Measurements from ENCODE around the gene SWSAP1. TPM values are rescaled to one million over a fixed set of nuclear protein-coding genes. Genes with fewer than 3 reads are reported as not detected.

SWSAP1 gene
- total RNA-seq, 1 experiment from 2014 or later: 1.4 TPM

DNA sequence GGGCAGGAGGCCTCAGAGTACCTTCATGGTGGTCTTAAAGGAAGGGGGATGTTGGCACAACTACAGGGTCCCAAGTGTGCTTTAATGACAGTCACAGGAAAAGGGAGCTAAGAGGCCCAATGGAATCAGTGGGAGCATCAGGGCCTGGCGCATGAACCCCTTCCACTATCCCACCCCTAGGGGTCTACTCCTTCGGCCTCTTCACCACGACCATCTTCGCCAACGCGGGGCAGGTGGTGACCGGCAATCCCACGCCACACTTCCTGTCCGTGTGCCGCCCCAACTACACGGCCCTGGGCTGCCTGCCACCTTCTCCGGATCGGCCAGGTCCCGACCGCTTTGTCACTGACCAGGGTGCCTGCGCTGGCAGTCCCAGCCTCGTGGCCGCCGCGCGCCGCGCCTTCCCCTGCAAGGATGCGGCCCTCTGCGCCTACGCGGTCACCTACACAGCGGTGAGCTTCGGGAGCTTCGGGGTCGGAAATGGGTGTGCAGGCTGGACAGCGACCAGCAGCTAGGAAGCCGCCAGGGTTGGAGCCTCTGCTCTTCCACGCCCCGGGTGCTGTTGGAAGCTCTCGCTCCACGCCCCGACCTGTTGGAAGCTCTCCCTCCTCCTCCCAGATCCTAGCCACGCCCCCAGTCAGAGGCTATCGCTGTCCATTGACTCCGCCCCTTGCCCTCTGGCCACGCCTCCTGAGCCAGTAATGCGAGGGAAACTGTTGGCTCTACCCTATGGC is 13.3 kb upstream of the SWSAP1 start:
- POLR2A ChIA-PET: interaction anchor here (0.8 kb wide), 1 partner anchor 14 kb away, joined by 6 read pairs; no protein-coding TSS in a partner anchor
- BruUV-seq (replicated peaks): no TSS peak
- TF ChIP-seq CTCF (IDR thresholded peaks at IDR 0.05; ENCODE audit: unreplicated experiment): no peak
- no peak overlapping the region for H3K27ac Mint-ChIP-seq (ENCODE audit: low read depth, unreplicated experiment)
- no peaks in the 10 kb centered on the region for H3K9me3 Mint-ChIP-seq (ENCODE audit: unreplicated experiment)
- H3K4me1 Mint-ChIP-seq (ENCODE audit: insufficient read depth, unreplicated experiment): peaks cover 16% of the 10 kb centered on the region
- no peak overlapping the region for H3K4me3 Mint-ChIP-seq (ENCODE audit: unreplicated experiment)
- intact Hi-C loops (cut with micrococcal nuclease): no loop called here
- DNase-seq (ENCODE audit: unreplicated experiment): no peak
- H3K27me3 Mint-ChIP-seq (ENCODE audit: insufficient read depth, unreplicated experiment): no peaks in the 10 kb centered on the region
- peaks cover 32% of the 10 kb centered on the region for H3K36me3 Mint-ChIP-seq (ENCODE audit: insufficient read depth, unreplicated experiment)
- CTCF ChIA-PET: interaction anchor here (0.6 to 1.0 kb wide), 3 partner anchors 9 to 234 kb away, joined by 3 to 4 read pairs (median 3); partner anchors contain the start of gene PRKCSH

- peaks cover 36% of the 10 kb centered on the region for H3K36me3 Mint-ChIP-seq (ENCODE audit: insufficient read depth, unreplicated experiment)
- H3K4me3 Mint-ChIP-seq (ENCODE audit: unreplicated experiment): no peak overlapping the region
- H3K27ac Mint-ChIP-seq (ENCODE audit: low read depth, unreplicated experiment): no peak overlapping the region
- H3K27me3 Mint-ChIP-seq (ENCODE audit: insufficient read depth, unreplicated experiment): no peaks in the 10 kb centered on the region
- H3K4me1 Mint-ChIP-seq (ENCODE audit: insufficient read depth, unreplicated experiment): peaks cover 8% of the 10 kb centered on the region
- CTCF ChIA-PET: no interaction called here
- DNase-seq (ENCODE audit: unreplicated experiment): no peak
- POLR2A ChIA-PET: no interaction called here
- no peaks in the 10 kb centered on the region for H3K9me3 Mint-ChIP-seq (ENCODE audit: unreplicated experiment)
- TF ChIP-seq CTCF (IDR thresholded peaks at IDR 0.05; ENCODE audit: unreplicated experiment): no peak
- intact Hi-C loops (cut with micrococcal nuclease): no loop called here
- BruUV-seq (replicated peaks): no TSS peak
These were observed 12.4 kb upstream of the SWSAP1 start for GRCh38 chr19:11361771-11362731.

GRCh38 chr19:11363881-11364280 is 10.6 kb upstream of the SWSAP1 start:
- H3K9me3 Mint-ChIP-seq (ENCODE audit: unreplicated experiment): no peaks in the 10 kb centered on the region
- no TSS peak for BruUV-seq (replicated peaks)
- H3K36me3 Mint-ChIP-seq (ENCODE audit: insufficient read depth, unreplicated experiment): peaks cover 39% of the 10 kb centered on the region
- CTCF ChIA-PET: interaction anchor here (0.8 kb wide), 1 partner anchor 224 kb away, joined by 3 read pairs; no protein-coding TSS in a partner anchor
- peaks cover 7% of the 10 kb centered on the region for H3K4me1 Mint-ChIP-seq (ENCODE audit: insufficient read depth, unreplicated experiment)
- no peaks in the 10 kb centered on the region for H3K27me3 Mint-ChIP-seq (ENCODE audit: insufficient read depth, unreplicated experiment)
- POLR2A ChIA-PET: interaction anchor here (1.1 kb wide), 1 partner anchor 10 kb away, joined by 3 read pairs; no protein-coding TSS in a partner anchor
- no peak for TF ChIP-seq CTCF (IDR thresholded peaks at IDR 0.05; ENCODE audit: unreplicated experiment)
- no peak overlapping the region for H3K27ac Mint-ChIP-seq (ENCODE audit: low read depth, unreplicated experiment)
- no peak overlapping the region for H3K4me3 Mint-ChIP-seq (ENCODE audit: unreplicated experiment)
- DNase-seq (ENCODE audit: unreplicated experiment): no peak
- intact Hi-C loops (cut with micrococcal nuclease): no loop called here
